Karpas-422 (cell line): Measurements from ENCODE around the gene WDR86. TPM values are rescaled to one million over a fixed set of nuclear protein-coding genes. Genes with fewer than 3 reads are reported as not detected.

Experiments
- DNase-seq: peaks from one replicate; pipeline ENCODE4 v3.0.0-alpha.2; 2015
- H2AFZ ChIP-seq: fragments of 200-600 bp; sonication (generic); 2 replicates; pipeline ENCODE4 v1.6.1; 2014; ENCODE audit warnings: antibody characterized with exemption, low read length, mixed read lengths
- H3K27ac ChIP-seq: fragments of 200-600 bp; sonication (generic); 2 replicates; pipeline ENCODE4 v1.5.1; 2014; ENCODE audit warnings: mild to moderate bottlenecking, low read length, moderate library complexity
- H3K27me3 ChIP-seq: fragments of 200-600 bp; sonication (generic); 2 replicates; pipeline ENCODE4 v1.6.1; 2014; ENCODE audit warnings: low read length, mixed read lengths
- H3K36me3 ChIP-seq: fragments of 200-600 bp; sonication (generic); 2 replicates; pipeline ENCODE4 v1.6.1; 2014; ENCODE audit warnings: low read length, mixed read lengths; ENCODE audit not compliant: insufficient read depth
- H3K4me1 ChIP-seq: fragments of 200-600 bp; sonication (generic); 2 replicates; pipeline ENCODE4 v1.6.1; 2014; ENCODE audit warnings: mild to moderate bottlenecking, low read length, mixed read lengths
- H3K4me2 ChIP-seq: fragments of 200-600 bp; sonication (generic); 2 replicates; pipeline ENCODE4 v1.6.1; 2014; ENCODE audit warnings: low read length, low read depth, mild to moderate bottlenecking; ENCODE audit not compliant: poor library complexity, severe bottlenecking
- H3K4me3 ChIP-seq: fragments of 200-600 bp; sonication (generic); 2 replicates; pipeline ENCODE4 v1.5.1; 2014; ENCODE audit warnings: mild to moderate bottlenecking, antibody characterized with exemption, low read length, mixed read lengths
- H3K79me2 ChIP-seq: fragments of 200-600 bp; sonication (generic); 2 replicates; pipeline ENCODE4 v1.6.1; 2014; ENCODE audit warnings: mild to moderate bottlenecking, low read length, mixed read lengths
- H3K9ac ChIP-seq: fragments of 200-600 bp; sonication (generic); 2 replicates; pipeline ENCODE4 v1.6.0; 2014; ENCODE audit warnings: low read length
- H3K9me2 ChIP-seq: fragments of 200-600 bp; sonication (generic), shearing (Covaris generic); replicated peaks from 2 replicates; pipeline ENCODE4 v1.6.0; 2014; ENCODE audit warnings: mild to moderate bottlenecking, low read length, moderate library complexity; ENCODE audit not compliant: insufficient read depth
- H3K9me3 ChIP-seq: fragments of 300-700, 200-600 bp; sonication (generic); 2 replicates; pipeline ENCODE4 v1.6.1; 2014; ENCODE audit warnings: low read length, mixed read lengths
- H4K20me1 ChIP-seq: fragments of 200-600 bp; sonication (generic); 2 replicates; pipeline ENCODE4 v1.6.1; 2014; ENCODE audit warnings: mild to moderate bottlenecking, antibody characterized with exemption, low read length, low read depth; ENCODE audit not compliant: insufficient read depth
- total RNA-seq: library from RNA; depleted of rRNA; stranded (reverse); fragments of >200 nt; shearing (Covaris generic); gene quantifications from 2 replicates; pipeline ENCODE4 v1.2.3, GENCODE V29; 2014; ENCODE audit warnings: low replicate concordance

The WDR86 gene
- total RNA-seq, 1 experiment from 2014 or later = not detected

- no peak overlapping the region for H3K27ac ChIP-seq
- H3K36me3 ChIP-seq = no peaks in the 10 kb centered on the region
- H3K4me3 ChIP-seq = no peak overlapping the region
- no peaks in the 10 kb centered on the region for H3K9me3 ChIP-seq
- H3K4me2 ChIP-seq = no peak overlapping the region
- no peak overlapping the region for H2AFZ ChIP-seq
- no peak overlapping the region for H3K9ac ChIP-seq
- H3K4me1 ChIP-seq = no peaks in the 10 kb centered on the region
- no peaks in the 10 kb centered on the region for H3K27me3 ChIP-seq
- no peaks in the 10 kb centered on the region for H4K20me1 ChIP-seq
- DNase-seq = no peak
- no peaks in the 10 kb centered on the region for H3K9me2 ChIP-seq
- no peaks in the 10 kb centered on the region for H3K79me2 ChIP-seq
These were observed 6.1 kb downstream of the WDR86 start for GRCh38 chr7:151403764-151404163.

- Histone ChIP-seq H4K20me1 (no peaks in the 10 kb centered on the region), H3K27me3 (no peaks in the 10 kb centered on the region), H3K4me1 (no peaks in the 10 kb centered on the region), H3K79me2 (no peaks in the 10 kb centered on the region), H2AFZ (no peak overlapping the region), H3K36me3 (no peaks in the 10 kb centered on the region), H3K27ac (no peak overlapping the region), H3K9ac (no peak overlapping the region), H3K4me3 (no peak overlapping the region), H3K9me3 (no peaks in the 10 kb centered on the region), H3K9me2 (no peaks in the 10 kb centered on the region), H3K4me2 (no peak overlapping the region)
- DNase-seq = no peak
These were observed 7.6 kb downstream of the WDR86 start for GRCh38 chr7:151402029-151402835.

GRCh38 chr7:151400626-151401315 lies 9.1 kb downstream of the WDR86 start:
- Histone ChIP-seq H3K27ac (no peak overlapping the region), H3K9me2 (no peaks in the 10 kb centered on the region), H3K4me1 (no peaks in the 10 kb centered on the region), H2AFZ (no peak overlapping the region), H3K79me2 (no peaks in the 10 kb centered on the region), H3K9me3 (no peaks in the 10 kb centered on the region), H3K36me3 (no peaks in the 10 kb centered on the region), H3K9ac (no peak overlapping the region), H3K4me3 (no peak overlapping the region), H4K20me1 (no peaks in the 10 kb centered on the region), H3K4me2 (no peak overlapping the region), H3K27me3 (no peaks in the 10 kb centered on the region)
- no peak for DNase-seq

GRCh38 chr7:151399906-151400305 lies 9.9 kb downstream of the WDR86 start:
- Histone ChIP-seq H3K36me3 (no peaks in the 10 kb centered on the region), H3K9ac (no peak overlapping the region), H3K79me2 (no peaks in the 10 kb centered on the region), H3K27ac (no peak overlapping the region), H3K27me3 (no peaks in the 10 kb centered on the region), H3K4me1 (no peaks in the 10 kb centered on the region), H3K4me2 (no peak overlapping the region), H3K4me3 (no peak overlapping the region), H2AFZ (no peak overlapping the region), H3K9me2 (no peaks in the 10 kb centered on the region), H3K9me3 (no peaks in the 10 kb centered on the region), H4K20me1 (no peaks in the 10 kb centered on the region)
- no peak for DNase-seq

- no peak for DNase-seq
- H3K9me2 ChIP-seq = no peaks in the 10 kb centered on the region
- H3K4me2 ChIP-seq = no peak overlapping the region
- no peak overlapping the region for H3K9ac ChIP-seq
- H4K20me1 ChIP-seq = no peaks in the 10 kb centered on the region
- no peaks in the 10 kb centered on the region for H3K36me3 ChIP-seq
- no peak overlapping the region for H3K27ac ChIP-seq
- H3K27me3 ChIP-seq = no peaks in the 10 kb centered on the region
- H3K4me3 ChIP-seq = no peak overlapping the region
- no peaks in the 10 kb centered on the region for H3K4me1 ChIP-seq
- H3K9me3 ChIP-seq = no peaks in the 10 kb centered on the region
- H2AFZ ChIP-seq = no peak overlapping the region
- H3K79me2 ChIP-seq = no peaks in the 10 kb centered on the region
These were observed 10.6 kb downstream of the WDR86 start for GRCh38 chr7:151399305-151399601.

GRCh38 chr7:151398446-151399304 lies 11.2 kb downstream of the WDR86 start:
- DNase-seq = no peak
- Histone ChIP-seq H4K20me1 (no peaks in the 10 kb centered on the region), H3K27me3 (no peaks in the 10 kb centered on the region)

GRCh38 chr7:151397026-151397425 lies 12.8 kb downstream of the WDR86 start:
- Histone ChIP-seq H3K9me2 (no peaks in the 10 kb centered on the region), H3K36me3 (no peaks in the 10 kb centered on the region), H3K9ac (no peak overlapping the region), H3K9me3 (no peaks in the 10 kb centered on the region), H3K27ac (no peak overlapping the region), H3K4me2 (no peak overlapping the region), H2AFZ (no peak overlapping the region), H3K4me1 (no peaks in the 10 kb centered on the region), H3K79me2 (no peaks in the 10 kb centered on the region), H3K4me3 (no peak overlapping the region), H3K27me3 (no peaks in the 10 kb centered on the region), H4K20me1 (no peaks in the 10 kb centered on the region)
- no peak for DNase-seq

More at GRCh38 chr7:151398446-151399304, 11.2 kb downstream of the WDR86 start:
- Histone ChIP-seq H3K9ac (no peak overlapping the region), H3K9me2 (no peaks in the 10 kb centered on the region), H3K4me2 (no peak overlapping the region), H3K4me3 (no peak overlapping the region), H3K9me3 (no peaks in the 10 kb centered on the region), H3K79me2 (no peaks in the 10 kb centered on the region), H3K36me3 (no peaks in the 10 kb centered on the region), H3K4me1 (no peaks in the 10 kb centered on the region), H3K27ac (no peak overlapping the region), H2AFZ (no peak overlapping the region)

- Histone ChIP-seq H3K9ac (no peak overlapping the region), H3K27me3 (no peaks in the 10 kb centered on the region), H4K20me1 (no peaks in the 10 kb centered on the region), H3K4me1 (no peaks in the 10 kb centered on the region), H2AFZ (no peak overlapping the region), H3K27ac (no peak overlapping the region), H3K9me2 (no peaks in the 10 kb centered on the region), H3K4me3 (no peak overlapping the region), H3K4me2 (no peak overlapping the region), H3K9me3 (no peaks in the 10 kb centered on the region), H3K79me2 (no peaks in the 10 kb centered on the region), H3K36me3 (no peaks in the 10 kb centered on the region)
- DNase-seq = no peak
These were observed 13.4 kb downstream of the WDR86 start for GRCh38 chr7:151396328-151396970.
